Occipital lobe (tissue), 2 donors: ENCODE measurements around the gene DGKZ. TPM values are rescaled to one million over a fixed set of nuclear protein-coding genes. Genes with fewer than 3 reads are reported as not detected.

Experiments
- DNase-seq: peaks from one replicate; lab custom pipeline; 2025; lab: John Stamatoyannopoulos, UW
- total RNA-seq: library from RNA; depleted of rRNA; stranded (reverse); fragments of >200 nt; gene quantifications from one replicate; pipeline ENCODE4 v1.2.3, GENCODE V29; 2014

The DGKZ gene
- total RNA-seq, 1 donor from 2014 or later = 33.5 TPM

DNA sequence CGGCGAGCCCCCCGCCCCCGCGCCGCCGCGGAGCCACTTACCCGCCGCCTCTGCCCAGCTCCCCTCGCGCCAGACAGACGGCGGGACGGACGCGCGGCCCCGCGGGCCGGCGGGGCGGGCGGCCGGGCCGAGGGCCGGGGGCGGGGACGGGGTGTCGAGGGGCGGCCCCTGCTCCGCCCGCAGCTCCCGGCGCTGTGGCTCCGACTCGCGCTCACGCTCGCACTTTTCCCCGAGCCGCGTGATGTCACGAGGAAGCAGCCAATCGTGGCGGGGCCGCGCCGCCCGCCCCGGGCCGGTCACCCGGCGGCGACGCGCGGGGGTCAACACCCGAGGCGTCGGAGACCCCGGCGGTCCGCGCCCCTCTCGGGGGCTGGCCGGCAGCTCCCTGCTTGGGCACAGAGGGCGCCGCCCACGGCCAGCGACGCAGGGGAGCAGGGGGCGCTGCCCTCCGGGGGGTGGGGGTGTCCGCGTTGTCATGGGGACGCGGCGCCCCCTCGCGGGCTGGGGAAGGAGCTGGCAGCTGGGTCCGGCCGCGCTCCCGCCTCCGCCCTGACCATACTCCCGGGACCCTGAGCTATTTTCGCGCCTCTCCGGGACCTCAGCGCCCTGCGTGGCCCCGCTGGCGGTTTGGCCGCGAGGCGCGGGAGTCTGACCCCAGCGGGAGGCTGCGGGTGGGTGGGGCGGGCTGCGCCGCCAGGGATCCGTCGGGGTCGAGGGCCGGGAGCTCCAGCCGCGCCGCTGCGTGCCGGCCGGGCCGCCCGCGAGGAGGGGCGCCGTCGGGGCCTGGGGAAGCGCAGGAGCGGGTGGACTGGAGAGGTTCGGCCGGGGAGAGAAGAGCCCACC is 44.5 kb downstream of the DGKZ start, which contains the start of gene CHRM4:
Gene CHRM4, minus strand, starts transcription at position 199 of the 843 bp plus-strand sequence. CDS start 5,219 bp downstream, outside the sequence.
- DNase-seq = peak; percentile 48

DNA sequence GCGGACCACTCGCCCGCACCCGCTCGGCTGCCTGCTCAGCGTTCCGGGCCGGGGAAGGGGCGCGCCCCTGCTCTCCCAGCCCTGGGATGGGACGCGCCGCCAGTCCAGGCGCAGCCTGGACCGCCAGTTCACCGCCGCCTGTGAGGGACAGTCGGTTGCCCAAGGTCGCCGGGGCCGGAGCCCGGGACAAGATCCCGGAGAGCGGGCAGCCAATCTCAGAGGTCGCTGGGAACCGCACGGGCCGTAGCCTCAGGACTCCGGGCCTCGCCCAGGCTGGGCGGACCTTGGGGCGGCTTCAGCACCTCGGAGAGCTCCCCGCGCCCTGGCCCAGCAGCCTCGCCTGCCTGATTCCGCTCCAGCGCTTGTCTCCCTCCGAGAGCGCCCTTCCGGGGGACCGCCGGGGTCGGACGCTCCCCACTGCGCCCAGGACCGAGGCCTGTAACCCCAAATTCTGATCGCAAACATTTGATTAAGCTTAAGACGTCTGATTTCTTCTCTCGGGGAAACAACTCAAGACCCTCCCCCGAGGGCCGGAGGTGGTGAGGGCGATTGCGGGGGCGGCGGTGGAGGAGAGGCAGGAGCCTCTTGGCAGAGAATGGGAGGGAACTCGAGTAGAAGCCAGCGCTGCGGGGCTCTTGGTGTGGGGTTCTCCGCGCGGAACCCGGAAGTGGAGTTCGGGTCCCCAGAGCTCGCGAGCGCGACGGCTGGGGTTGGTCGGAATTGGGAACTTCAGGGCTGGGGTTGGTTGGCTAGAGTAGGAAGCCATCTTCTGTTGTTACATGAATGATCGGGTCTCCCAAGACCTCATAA is 45.4 kb downstream of the DGKZ start:
- DNase-seq = peak; percentile 44

DNA sequence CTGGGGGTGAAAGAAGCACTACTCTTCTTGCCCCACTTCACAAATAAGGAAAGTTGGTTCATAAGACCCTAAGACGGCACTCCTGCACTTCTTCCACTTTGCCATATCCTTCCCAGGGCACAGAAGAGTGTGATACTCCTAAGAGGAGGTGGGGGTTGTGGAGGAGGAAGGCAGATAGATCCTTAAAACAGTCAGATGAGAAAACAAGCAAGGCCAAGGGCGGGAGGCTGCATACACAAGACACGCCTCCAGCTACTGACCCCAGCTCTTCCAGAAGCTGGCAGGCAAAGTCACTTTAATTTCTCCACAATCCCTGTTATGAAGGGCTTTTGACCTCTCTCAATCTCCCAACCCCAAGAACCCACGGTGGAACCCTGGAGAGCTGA is 46.0 kb downstream of the DGKZ start:
- DNase-seq = no peak

DNA sequence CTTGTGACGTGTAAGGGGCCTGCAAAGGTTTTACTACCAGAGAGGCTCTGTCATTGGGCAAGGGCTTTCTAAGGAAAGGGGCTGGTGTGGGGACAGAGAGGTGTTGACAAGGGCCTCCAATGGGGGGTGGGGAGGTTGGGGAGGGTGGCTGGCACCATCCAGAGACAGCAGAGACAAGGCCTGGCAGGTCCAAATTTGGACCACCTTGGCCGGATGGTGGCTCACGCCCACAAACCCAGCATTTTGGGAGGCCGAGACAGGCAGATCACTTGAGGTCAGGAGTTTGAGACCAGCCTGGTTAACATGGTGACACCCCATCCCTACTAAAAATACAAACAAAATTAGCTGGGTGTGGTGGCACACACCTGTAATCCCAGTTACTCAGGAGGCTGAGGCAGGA is 46.5 kb downstream of the DGKZ start:
- no peak for DNase-seq

DNA sequence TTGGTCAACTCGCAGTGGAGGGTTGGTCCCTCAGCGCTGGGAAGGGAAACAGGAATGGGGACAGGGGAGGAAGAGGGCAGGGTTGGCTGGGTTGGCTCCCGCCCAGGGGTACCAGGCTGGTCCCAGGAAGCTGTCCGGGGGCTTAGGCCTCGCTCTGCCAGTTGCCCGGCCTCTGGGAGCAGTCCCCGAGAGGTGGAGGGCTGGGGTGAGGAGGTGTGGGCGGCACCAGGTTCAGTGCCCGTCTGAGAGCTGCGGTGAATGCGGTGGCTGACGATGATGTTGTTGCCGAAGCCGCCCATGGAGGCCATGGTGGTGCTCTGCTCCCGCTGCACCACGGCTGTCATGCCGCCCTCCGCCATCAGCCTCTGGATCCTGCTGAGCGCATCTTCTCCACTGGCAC is 50.3 kb downstream of the DGKZ start:
- DNase-seq = no peak

DNA sequence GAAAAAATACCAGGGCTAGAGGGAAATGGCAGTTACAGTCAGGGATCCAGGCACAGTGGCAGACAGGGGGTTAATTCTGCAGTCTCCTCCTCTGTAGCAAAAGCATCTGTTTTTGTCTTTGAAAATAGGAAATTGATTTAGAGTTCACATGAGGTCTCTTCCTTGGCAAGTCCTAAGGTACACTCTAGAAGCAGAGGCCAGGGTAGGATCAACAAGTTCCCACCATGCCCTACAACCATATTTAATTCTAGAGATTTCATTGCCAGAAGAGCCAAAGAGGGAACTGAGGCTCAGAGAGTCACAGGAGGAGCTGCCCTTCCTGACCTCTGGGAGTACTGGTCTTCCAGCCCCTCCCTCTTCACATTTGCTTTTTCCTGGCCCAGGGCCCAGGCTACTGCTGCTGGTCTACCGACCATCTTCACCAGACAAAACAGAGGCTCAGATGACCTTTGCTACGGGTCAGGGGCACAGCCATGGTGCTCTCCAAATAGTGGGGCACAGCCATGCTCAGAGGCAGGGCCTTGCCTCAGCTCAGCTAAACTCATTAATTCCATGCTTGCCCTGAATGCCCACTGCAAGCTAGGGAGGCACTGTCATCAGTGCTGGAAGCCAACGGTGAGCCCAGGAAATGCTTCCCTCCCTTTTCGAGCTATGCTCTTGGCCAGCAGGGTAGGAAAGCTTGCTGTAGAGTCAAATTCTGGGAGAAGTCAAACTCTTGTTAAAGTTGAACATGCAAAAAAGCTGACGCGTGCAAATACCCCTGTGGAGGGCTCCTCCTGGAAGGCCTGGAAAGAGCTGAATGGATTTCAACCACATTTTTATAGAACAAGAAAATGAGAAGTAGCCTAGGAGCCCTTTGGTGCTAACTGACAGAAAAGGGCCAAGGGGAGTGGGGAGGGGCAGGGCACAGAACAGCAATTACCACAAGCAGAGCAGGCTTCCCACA is 56.0 kb downstream of the DGKZ start:
- no peak for DNase-seq

DNA sequence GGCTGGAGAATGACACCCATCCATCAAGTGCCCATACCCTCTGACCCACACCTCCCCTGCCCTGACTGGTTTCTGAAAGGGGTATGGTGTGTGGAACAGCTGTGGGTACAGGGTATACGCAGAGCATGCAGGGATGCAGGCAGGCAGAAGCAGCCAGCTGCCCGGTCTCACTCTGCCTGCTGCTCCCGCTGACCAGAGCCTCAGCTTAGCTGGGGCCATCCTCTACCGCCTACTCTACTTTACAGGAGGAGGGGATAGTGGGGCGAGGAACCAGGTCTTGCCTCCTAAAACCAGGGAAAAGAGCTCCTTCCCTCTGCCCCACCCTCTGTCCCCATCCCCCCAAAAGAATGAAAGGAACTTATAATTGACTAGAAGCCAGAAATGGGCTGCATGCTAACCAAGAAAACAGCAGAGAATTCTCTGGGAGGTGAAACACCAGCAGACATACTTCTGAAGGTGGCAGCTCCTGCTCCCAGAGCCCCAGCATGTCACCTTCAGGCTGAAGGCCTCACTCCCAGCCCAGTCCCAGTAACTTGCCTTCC is 57.3 kb downstream of the DGKZ start:
- no peak for DNase-seq

DNA sequence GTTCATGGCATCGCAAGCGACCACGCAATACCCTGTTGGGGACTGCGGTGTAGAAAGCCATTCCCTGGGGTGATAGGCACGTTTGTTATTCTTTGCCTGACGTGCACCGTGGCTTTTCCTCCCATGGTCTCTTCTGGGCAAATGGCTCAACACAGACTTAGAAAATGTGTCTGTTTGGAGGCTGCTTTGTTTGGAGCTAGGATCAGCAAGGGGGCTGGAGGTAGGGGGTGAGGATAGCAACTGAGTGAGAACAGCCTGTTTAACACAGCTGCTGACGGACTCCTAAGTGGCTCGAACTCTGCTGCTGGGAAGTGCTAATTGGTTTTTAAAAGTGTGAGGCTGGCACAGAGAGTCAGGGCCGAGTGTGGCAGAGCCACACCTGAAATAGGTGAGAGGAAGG is 60.4 kb downstream of the DGKZ start:
- no peak for DNase-seq

DNA sequence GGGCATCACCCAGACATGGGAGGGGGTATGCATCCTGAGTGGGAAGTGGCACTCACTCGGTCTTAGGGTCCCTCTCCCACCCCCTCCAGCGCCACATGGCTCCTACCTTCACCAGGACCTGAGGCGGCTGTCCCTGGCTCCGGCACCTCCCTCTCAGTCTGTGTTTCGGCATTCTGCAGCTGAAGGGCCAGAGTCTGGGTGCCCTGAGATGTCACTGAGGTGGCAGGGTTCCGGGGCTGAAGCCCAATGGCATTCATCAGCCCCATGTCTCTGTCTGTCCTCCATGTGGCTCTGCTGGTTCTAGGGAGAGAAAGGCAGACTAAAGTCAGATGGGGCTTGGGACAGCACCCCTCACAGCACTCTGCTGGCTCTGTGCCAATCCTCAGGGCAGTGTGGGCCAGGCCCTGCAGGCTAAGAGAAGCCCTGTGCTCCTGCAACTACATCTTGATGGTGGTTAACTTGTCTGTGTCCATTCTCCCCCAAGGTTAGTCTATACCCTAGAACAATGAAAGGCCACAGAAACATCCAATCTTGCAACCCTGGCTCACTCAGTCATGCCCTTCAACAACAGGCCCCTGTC is 61.2 kb downstream of the DGKZ start:
- DNase-seq = no peak

DNA sequence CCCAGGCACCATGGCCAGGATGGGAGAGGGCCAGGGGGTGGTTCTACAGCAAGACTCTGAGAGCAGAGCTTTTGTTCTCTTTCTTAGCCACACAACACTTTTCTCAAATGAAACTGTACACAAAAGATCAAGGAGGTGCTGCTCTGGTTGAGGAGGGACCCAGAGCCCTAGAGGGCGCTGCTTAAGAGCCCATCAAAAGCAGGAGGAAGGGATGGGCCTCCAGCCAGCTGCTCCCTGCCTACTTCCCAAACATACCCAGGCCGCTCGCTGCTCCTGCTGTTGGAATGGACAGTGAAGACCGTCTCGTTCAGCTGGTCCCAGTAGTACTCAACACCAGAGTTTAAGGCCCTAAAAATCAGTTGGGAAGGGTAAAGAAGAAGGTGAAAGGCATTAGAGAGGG is 62.8 kb downstream of the DGKZ start:
- DNase-seq = no peak

DNA sequence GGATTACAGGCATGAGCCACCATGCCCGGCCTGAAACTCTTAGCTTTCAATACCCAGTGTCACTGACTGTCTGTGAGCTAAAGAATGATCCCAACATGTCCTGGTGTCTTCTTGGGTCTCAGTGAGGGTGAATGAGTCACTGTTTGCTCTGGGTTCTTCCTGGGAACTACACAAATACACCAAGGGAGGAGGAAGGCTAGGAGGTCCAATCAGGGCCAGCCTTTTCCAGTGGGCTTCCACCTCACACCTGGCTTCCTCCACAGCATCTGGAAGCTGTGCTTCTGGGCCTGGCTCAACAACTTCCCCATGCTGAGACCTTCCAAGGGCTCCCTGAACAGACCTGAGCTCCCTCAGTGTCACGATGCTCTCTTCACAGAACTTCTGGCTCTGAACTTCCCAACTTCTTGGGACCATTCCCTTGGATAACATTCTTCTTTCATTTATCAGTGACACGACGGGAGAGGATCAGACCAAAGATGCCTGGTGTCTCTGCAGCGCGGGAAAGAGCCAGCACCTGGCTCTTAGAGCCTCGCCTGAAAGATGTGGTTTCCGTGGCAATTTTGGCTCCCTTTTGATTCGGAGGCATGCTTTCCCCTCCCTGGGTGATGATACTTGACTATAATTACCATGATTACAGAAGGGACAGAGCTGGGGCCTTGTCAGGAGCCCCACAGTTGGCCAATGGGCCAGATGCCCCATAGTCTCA is 66.7 kb downstream of the DGKZ start:
- no peak for DNase-seq

DNA sequence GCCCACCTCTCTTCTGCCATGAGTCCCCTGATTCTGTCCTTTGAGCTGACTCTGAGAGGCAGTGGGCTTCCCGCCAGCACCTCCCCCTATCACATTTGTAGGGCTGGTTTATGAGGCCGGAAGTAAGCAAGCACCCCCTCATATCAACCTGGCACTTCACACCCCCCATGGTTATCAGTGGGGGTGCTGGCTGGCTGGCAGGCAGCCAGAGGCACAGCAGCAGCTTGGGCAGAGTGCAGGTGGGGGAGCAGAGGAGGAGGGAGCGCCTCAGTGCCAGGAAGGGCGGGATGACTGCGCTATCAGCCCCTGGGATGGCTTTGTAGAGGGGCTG is 67.2 kb downstream of the DGKZ start:
- DNase-seq = no peak

DNA sequence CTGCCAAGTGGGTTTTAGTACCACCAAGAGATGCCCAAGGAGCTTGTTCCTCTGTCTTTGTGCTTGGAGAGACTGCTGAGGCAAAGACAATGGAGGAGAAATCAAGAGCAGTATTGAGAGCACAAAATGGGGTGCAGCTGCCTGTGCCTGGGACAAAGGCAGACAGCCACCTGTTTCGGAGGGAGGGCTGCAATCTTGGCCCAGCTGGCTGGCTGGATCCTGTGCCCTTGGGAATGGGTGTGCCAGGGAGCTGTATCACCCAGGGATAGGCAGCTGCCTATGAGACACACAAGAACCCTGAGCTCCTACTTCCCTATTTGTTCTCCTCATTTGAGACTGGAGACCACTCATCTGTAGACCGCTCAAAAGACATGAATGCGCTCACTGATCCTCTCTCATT is 67.6 kb downstream of the DGKZ start:
- no peak for DNase-seq

DNA sequence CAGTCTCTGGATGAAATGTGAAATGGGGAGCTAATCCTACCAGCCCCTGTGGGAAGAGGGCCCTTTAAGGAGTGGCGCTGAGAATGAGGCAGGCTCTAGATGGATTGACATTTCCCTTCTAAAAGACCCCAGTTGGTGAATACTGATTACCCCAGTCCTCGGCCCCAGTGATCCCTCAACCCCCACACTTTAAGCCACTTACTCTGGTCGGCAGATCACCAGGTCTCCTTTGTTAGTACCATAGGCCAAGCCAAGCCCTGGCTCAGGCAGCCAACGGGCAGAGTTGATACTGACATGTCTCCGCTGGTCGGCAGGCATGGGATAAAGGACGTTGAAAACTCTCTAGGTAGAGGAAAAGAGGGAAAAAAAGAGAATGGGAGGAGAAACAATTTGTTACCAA is 70.4 kb downstream of the DGKZ start:
- DNase-seq = no peak

DNA sequence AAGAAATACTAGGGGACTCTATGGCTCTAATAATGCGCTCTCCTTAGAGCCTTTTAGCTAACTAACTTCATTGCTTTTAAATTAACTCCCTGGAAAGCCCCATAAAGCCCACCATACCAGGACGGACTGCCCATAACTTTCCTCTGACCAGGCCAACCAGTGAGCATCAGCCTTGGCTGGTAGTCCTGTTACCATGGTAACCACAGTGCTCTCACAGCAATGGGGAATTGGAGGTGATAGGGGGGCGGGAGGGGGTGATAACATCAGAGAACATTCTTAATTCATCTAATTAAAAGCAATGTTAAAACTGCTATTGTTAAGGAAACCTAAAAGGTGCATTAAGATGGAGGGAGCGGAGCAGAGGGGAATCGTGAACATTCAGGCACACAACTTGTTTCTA is 71.5 kb downstream of the DGKZ start:
- no peak for DNase-seq

DNA sequence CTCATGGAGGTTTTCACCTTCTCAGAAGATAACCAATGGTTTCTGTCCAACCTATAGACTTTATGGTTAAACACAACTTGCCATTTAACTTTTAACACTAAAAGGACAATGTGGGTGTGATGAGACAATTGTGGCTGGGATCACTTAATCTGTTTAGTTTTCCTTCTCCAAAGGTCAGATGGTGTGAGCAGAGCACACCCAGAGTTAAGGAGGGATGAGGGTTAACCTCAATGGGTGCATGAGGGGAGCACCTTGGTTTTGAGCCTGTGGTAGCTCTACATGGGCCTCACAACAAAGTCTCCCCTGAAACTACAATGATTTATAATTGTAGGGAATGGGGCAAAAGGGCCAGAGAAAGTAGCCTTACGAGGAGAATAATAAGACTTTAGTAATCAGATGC is 73.2 kb downstream of the DGKZ start:
- no peak for DNase-seq

DNA sequence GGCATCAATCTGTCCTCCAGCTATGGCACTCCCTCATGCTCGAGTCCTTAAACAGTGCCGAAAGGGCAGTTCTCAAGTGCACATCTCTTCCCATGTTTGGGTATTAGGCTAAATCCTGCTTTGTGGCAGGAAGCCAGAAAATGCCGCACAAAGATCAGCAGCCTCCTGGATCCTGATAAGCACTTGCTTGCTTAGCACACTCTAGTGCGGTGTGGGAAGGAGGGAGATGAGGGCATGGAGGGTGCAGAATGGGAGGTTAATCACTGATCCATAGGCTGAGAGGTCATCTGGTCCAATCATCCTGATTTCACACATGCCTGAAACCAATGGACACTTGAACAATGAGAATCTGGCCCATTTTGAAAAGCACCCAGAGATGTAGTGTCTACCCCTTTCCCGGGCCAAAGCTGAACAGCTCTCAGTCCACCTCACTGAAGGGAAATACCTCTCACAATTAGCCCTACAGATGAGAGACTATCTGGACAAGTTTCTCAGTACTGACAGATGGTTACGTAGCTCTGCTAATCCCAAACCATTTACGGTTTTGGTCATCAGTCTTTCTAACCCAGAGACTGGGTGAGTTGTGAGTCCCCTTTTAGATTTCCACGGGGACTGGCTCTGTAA is 74.1 kb downstream of the DGKZ start:
- DNase-seq = no peak

DNA sequence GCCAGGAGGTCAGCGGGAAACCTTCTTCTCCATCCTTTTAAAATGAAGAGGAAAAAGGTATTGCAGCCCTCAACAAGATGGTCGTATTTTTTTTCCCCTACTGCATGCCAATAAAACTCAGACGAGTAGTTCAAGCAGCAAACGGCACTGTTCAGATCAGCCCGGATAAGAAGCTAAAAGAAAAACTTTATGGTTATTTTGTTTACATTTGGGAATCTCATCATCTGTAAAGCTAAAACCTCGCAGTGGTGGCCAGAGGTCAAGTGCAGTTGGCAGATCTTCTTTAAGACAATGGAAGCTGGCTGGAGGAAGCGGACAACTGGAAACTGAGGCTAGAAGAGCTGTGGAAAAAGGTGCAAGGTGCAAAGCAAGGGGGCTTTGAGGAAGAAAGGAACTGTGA is 75.3 kb downstream of the DGKZ start:
- no peak for DNase-seq

DNA sequence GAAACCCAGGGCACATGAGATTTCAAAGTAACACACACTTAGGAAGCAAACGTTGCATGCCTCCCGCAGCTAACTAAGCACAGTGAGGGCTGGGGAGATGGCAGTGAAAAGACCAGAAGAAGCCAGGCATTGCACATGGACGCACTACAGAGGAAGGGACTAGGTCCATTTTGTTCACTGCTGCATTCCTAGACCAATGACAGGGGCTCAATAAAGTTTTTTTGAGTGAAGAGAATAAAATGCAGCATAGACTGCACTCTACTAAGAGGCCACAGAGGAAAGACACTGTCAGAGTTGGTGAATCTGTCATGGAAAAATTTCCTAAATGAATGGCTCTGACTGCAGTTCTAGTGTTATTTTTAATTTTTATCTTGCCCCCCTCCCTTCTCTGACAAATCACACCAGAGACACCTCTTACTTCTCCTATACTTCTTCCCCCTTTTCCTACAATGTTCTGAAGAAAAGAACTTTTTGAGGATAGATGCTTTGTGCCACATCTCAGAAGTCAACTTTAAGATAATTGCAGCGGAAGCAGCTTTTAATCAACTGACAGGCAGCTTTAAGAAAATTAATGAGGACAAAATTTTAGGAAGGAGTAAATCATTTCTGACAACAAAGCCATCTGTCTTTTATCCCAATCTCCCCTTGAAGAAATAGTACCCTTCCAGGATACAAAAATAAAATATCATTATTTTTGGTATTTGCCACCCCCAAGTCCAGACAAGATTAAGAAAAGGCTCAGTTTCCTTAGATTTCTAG is 79.1 kb downstream of the DGKZ start:
- no peak for DNase-seq
